Measurements from ENCODE around the gene ZNF638.

ZNF638 gene

DNA sequence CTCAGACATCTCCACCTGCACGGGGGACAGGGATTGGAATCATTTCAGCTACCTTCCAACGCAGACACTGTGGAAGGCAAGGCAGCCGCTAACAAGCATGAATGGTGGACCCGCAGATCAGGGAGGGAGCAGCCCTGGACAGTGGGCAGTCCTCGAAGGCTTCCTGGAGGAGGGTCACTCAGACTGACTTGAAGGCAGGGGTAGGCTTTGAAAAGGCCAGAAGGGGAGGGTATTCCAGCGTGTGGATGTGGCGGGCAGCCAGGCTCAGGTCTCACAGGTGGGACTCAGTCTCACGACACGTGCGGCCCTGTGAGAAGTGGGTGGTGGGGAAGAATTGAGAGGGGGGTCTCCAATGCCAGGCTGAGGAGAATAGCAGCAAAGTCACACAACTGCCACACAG lies 151.7 kb downstream of the ZNF638 start:
- no peak for DNase-seq (ENCODE audit: low read depth, low spot score)
- Histone ChIP-seq H3K4me3 (ENCODE audit: insufficient read length, low read depth) (no peak overlapping the region), H3K4me1 (ENCODE audit: insufficient read depth, insufficient read length) (peaks cover 8% of the 10 kb centered on the region), H3K27me3 (ENCODE audit: insufficient read depth, insufficient read length) (no peaks in the 10 kb centered on the region), H3K36me3 (ENCODE audit: insufficient read depth, insufficient read length, low read length) (no peaks in the 10 kb centered on the region), H3K9ac (ENCODE audit: insufficient read length, low read depth) (no peak overlapping the region), H3K9me3 (ENCODE audit: insufficient read depth, low read length) (no peaks in the 10 kb centered on the region)
- TF ChIP-seq ZNF274 (IDR thresholded peaks at IDR 0.05; ENCODE audit: low read depth, low read length) = no peak
- no peak for TF ChIP-seq YY1 (IDR thresholded peaks at IDR 0.05; ENCODE audit: insufficient read depth, insufficient read length)
- no peak for TF ChIP-seq SUZ12 (IDR thresholded peaks at IDR 0.05; ENCODE audit: extremely low read depth, insufficient read depth, insufficient read length)

GRCh38 chr2:71484354-71484753 lies 152.8 kb downstream of the ZNF638 start:
- Histone ChIP-seq H3K27me3 (ENCODE audit: insufficient read depth, insufficient read length) (no peaks in the 10 kb centered on the region), H3K9ac (ENCODE audit: insufficient read length, low read depth) (no peak overlapping the region), H3K9me3 (ENCODE audit: insufficient read depth, low read length) (no peaks in the 10 kb centered on the region), H3K36me3 (ENCODE audit: insufficient read depth, insufficient read length, low read length) (no peaks in the 10 kb centered on the region), H3K4me3 (ENCODE audit: insufficient read length, low read depth) (no peak overlapping the region), H3K4me1 (ENCODE audit: insufficient read depth, insufficient read length) (peaks cover 8% of the 10 kb centered on the region)
- DNase-seq (ENCODE audit: low read depth, low spot score) = no peak
- no peak for TF ChIP-seq YY1 (IDR thresholded peaks at IDR 0.05; ENCODE audit: insufficient read depth, insufficient read length)
- no peak for TF ChIP-seq SUZ12 (IDR thresholded peaks at IDR 0.05; ENCODE audit: extremely low read depth, insufficient read depth, insufficient read length)
- no peak for TF ChIP-seq ZNF274 (IDR thresholded peaks at IDR 0.05; ENCODE audit: low read depth, low read length)

Measured in NT2/D1 (cell line).